Osteoblast (primary cell): ENCODE data around the gene MACO1. TPM values are rescaled to one million over a fixed set of nuclear protein-coding genes. Genes with fewer than 3 reads are reported as not detected.

Source experiments
- DNase-seq: peaks from one replicate; pipeline ENCODE4 v3.0.0; 2011; ENCODE audit warnings: low spot score, mixed read lengths; ENCODE audit not compliant: insufficient read length; ENCODE audit errors: missing footprints
- H2AFZ ChIP-seq: 2 replicates; pipeline ENCODE4 v1.6.0; 2011; ENCODE audit warnings: mild to moderate bottlenecking, low read length
- H3K27ac ChIP-seq: 2 replicates; pipeline ENCODE4 v1.5.1; 2011; ENCODE audit warnings: mild to moderate bottlenecking, low read depth, low read length, moderate library complexity
- H3K27me3 ChIP-seq: 2 replicates; pipeline ENCODE4 v1.6.0; 2012; ENCODE audit warnings: mild to moderate bottlenecking, control low read depth, inconsistent platforms, low read length, moderate library complexity; ENCODE audit not compliant: insufficient read depth
- H3K36me3 ChIP-seq: 2 replicates; pipeline ENCODE4 v1.5.1; 2011; ENCODE audit warnings: mild to moderate bottlenecking, low read length, control low read depth, moderate library complexity; ENCODE audit not compliant: insufficient read depth
- H3K4me1 ChIP-seq: 2 replicates; pipeline ENCODE4 v1.5.1; 2011; ENCODE audit warnings: mild to moderate bottlenecking, low read length, control low read depth, moderate library complexity; ENCODE audit not compliant: insufficient read depth
- H3K4me2 ChIP-seq: 2 replicates; pipeline ENCODE4 v1.6.0; 2011; ENCODE audit warnings: mild to moderate bottlenecking, low read length; ENCODE audit not compliant: insufficient read depth
- H3K4me3 ChIP-seq: fragments of 200-600 bp; sonication (generic); 3 replicates; pipeline ENCODE4 v1.5.1; 2012; ENCODE audit warnings: mild to moderate bottlenecking, low read length, inconsistent platforms; ENCODE audit not compliant: insufficient read depth
- H3K79me2 ChIP-seq: 2 replicates; pipeline ENCODE4 v1.6.0; 2012; ENCODE audit warnings: mild to moderate bottlenecking, low read length, control low read depth, inconsistent platforms; ENCODE audit not compliant: insufficient read depth
- H3K9me3 ChIP-seq: 2 replicates; pipeline ENCODE4 v1.5.1; 2011; ENCODE audit warnings: low read depth, low read length, control low read depth
- H4K20me1 ChIP-seq: 2 replicates; pipeline ENCODE4 v1.6.0; 2012; ENCODE audit warnings: mild to moderate bottlenecking, low read length, control low read depth; ENCODE audit not compliant: insufficient read depth
- CTCF ChIP-seq: IDR thresholded peaks from 2 replicates; pipeline ENCODE4 v1.5.1; 2011; ENCODE audit warnings: mild to moderate bottlenecking, low read depth, low read length, moderate library complexity; ENCODE audit errors: extremely low read depth
- total RNA-seq: library from RNA; depleted of rRNA; stranded (reverse); fragments of >200 nt; gene quantifications from 2 replicates; pipeline ENCODE4 v1.2.3, GENCODE V29; 2012

Gene MACO1
- total RNA-seq, 1 donor, result 35.5 TPM

GRCh38 chr1:25520446-25521061 is 89.9 kb downstream of the MACO1 start:
- H4K20me1 ChIP-seq, result no peaks in the 10 kb centered on the region
- H3K4me2 ChIP-seq, result no peak overlapping the region
- H3K36me3 ChIP-seq, result no peaks in the 10 kb centered on the region
- no peaks in the 10 kb centered on the region for H3K79me2 ChIP-seq
- DNase-seq, result peak; percentile 91
- H3K27ac ChIP-seq, result no peak overlapping the region
- no peak overlapping the region for H3K4me3 ChIP-seq
- peak; percentile 78 for TF ChIP-seq CTCF
- H3K27me3 ChIP-seq, result peaks cover 14% of the 10 kb centered on the region
- no peaks in the 10 kb centered on the region for H3K9me3 ChIP-seq
- H3K4me1 ChIP-seq, result no peaks in the 10 kb centered on the region
- no peak overlapping the region for H2AFZ ChIP-seq

GRCh38 chr1:25522031-25522655 is 91.4 kb downstream of the MACO1 start:
- Histone ChIP-seq H4K20me1 (no peaks in the 10 kb centered on the region), H3K4me2 (no peak overlapping the region), H3K9me3 (no peaks in the 10 kb centered on the region), H3K4me3 (no peak overlapping the region), H3K4me1 (no peaks in the 10 kb centered on the region), H3K79me2 (no peaks in the 10 kb centered on the region), H3K36me3 (no peaks in the 10 kb centered on the region), H2AFZ (no peak overlapping the region), H3K27me3 (peaks cover 17% of the 10 kb centered on the region), H3K27ac (no peak overlapping the region)
- TF ChIP-seq CTCF, result no peak
- DNase-seq, result no peak

- Histone ChIP-seq H3K4me2 (no peak overlapping the region), H3K36me3 (no peaks in the 10 kb centered on the region), H4K20me1 (no peaks in the 10 kb centered on the region), H3K79me2 (no peaks in the 10 kb centered on the region), H3K27me3 (peaks cover 17% of the 10 kb centered on the region), H3K27ac (no peak overlapping the region), H2AFZ (no peak overlapping the region), H3K4me1 (no peaks in the 10 kb centered on the region), H3K9me3 (no peaks in the 10 kb centered on the region), H3K4me3 (no peak overlapping the region)
- peak; percentile 50 for TF ChIP-seq CTCF
- DNase-seq, result peak; percentile 84
These were observed 92.8 kb downstream of the MACO1 start for GRCh38 chr1:25523542-25523941.

GRCh38 chr1:25524568-25525360 is 94.1 kb downstream of the MACO1 start:
- Histone ChIP-seq H3K4me2 (no peak overlapping the region), H4K20me1 (no peaks in the 10 kb centered on the region), H3K4me3 (no peak overlapping the region), H3K27me3 (peaks cover 17% of the 10 kb centered on the region), H3K36me3 (no peaks in the 10 kb centered on the region), H3K27ac (no peak overlapping the region), H3K4me1 (no peaks in the 10 kb centered on the region), H3K79me2 (no peaks in the 10 kb centered on the region), H3K9me3 (no peaks in the 10 kb centered on the region), H2AFZ (no peak overlapping the region)
- TF ChIP-seq CTCF, result no peak
- peak; percentile 55 for DNase-seq
